Measurements from ENCODE around the gene RHBDF2. TPM values are rescaled to one million over a fixed set of nuclear protein-coding genes. Genes with fewer than 3 reads are reported as not detected.

RHBDF2 gene
- total RNA-seq, 5 donors from 2014 or later (not counting 1 experiment from before 2014, with no cell fraction given): 35.2 to 99.0 (median 74.0) TPM

DNA sequence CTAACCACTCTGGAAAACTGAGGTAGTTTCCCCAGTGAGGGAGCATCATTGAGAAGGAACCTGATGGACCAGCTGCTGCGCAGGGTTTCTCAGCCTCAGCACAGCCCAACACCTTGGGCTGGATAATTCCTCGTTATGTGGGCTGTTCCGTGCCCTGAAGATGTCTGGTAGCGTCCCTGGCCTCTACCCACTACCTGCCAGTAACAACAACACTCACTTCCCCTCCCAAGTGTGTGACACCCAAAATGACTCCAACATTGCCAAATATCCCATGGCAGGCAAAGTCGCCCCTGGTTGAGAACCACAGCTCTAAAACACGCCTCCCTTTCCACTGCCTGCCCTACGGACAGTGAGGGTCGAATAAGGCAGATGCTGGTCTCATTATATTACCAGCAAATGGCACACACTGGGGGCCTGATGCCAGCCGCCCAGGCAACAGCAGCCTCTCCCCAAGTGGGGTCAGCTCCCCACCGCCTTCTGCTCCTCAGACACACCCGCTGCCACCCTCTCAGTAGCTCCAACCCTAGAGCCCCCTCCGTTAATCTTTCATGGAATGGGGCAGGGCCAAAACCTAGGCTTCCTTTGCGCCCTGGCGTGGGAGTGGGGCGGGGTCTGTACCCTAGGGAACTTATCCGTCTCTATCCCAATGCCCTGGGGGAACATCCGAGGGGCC lies 1.0 kb downstream of the RHBDF2 start:
- peak overlapping the region; percentile 69 to 79 for H3K4me3 ChIP-seq (ENCODE audit: control insufficient read depth in 1 of 2, extremely low read depth in 1 of 2, low read length in 1 of 2)
- H3K9me3 Mint-ChIP-seq: no peaks in the 10 kb centered on the region
- ATAC-seq (replicated peaks in 1 of 4) (no peak), DNase-seq (no peak)
- peak overlapping the region; percentile 79 to 83 for H3K27ac Mint-ChIP-seq
- no peaks in the 10 kb centered on the region for H3K27me3 ChIP-seq (replicated peaks in 1 of 2; ENCODE audit: control insufficient read depth in 2 of 2, extremely low read depth in 1 of 2, insufficient read depth in 2 of 2, low read length in 1 of 2)
- H3K36me3 Mint-ChIP-seq: no peaks in the 10 kb centered on the region
- ChIA-PET POLR2A (interaction anchor here in 1 of 2 donors (0.6 kb wide), 3 partner anchors 50 to 395 kb away, joined by 3 to 4 read pairs (median 3); no protein-coding TSS in a partner anchor), CTCF (no interaction called here)
- peaks cover 39 to 63% (median 53%) of the 10 kb centered on the region in 3 donors for H3K4me1 Mint-ChIP-seq
- H3K36me3 ChIP-seq (ENCODE audit: control insufficient read depth in 2 of 2, extremely low read depth in 1 of 2, insufficient read depth in 1 of 2, low read length in 1 of 2): peaks cover 3 to 5% of the 10 kb centered on the region in 2 donors
- 52% methylated on average over 11 of the region's 17 CpGs for WGBS (ENCODE audit: insufficient coverage)
- no peaks in the 10 kb centered on the region for H3K27me3 Mint-ChIP-seq
- peaks cover 3 to 59% of the 10 kb centered on the region in 2 experiments for H3K4me1 ChIP-seq (ENCODE audit: control insufficient read depth in 1 of 2, extremely low read depth in 1 of 2, insufficient read depth in 2 of 2, low read length in 2 of 2)
- H3K4me3 Mint-ChIP-seq: peak overlapping the region; percentile 82 to 90 (median 83)
- H3K9me3 ChIP-seq: no peaks in the 10 kb centered on the region
- H3K27ac ChIP-seq (ENCODE audit: low read length): peak overlapping the region; percentile 31

DNA sequence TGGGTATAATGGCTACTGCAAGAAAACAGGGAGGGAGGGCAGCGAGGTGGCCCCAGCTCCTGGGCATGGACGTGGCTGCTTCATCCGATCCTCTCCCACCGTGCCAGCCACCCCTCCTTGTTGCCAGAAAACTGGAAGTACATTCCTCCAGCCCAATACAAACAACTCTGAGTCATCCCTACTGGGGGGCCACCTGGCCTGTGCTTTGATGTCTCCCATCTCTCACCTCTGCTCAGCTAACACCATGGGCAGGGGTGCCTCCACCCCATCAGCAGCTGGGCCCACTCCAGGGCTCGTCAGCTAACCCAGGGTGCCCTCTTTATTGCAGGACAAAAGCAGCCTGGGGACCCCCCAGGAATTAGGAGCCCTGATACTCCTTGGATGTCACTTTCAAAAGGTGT lies 2.0 kb downstream of the RHBDF2 start:
- Histone ChIP-seq H3K27ac (ENCODE audit: low read length) (peak overlapping the region; percentile 40), H3K36me3 (ENCODE audit: control insufficient read depth in 2 of 2, extremely low read depth in 1 of 2, insufficient read depth in 1 of 2, low read length in 1 of 2) (peaks cover 5 to 7% of the 10 kb centered on the region in 2 donors), H3K4me3 (ENCODE audit: control insufficient read depth in 1 of 2, extremely low read depth in 1 of 2, low read length in 1 of 2) (peak overlapping the region in 1 of 2 donors; percentile 79), H3K27me3 (replicated peaks in 1 of 2; ENCODE audit: control insufficient read depth in 2 of 2, extremely low read depth in 1 of 2, insufficient read depth in 2 of 2, low read length in 1 of 2) (no peaks in the 10 kb centered on the region), H3K9me3 (no peaks in the 10 kb centered on the region), H3K4me1 (ENCODE audit: control insufficient read depth in 1 of 2, extremely low read depth in 1 of 2, insufficient read depth in 2 of 2, low read length in 2 of 2) (peaks cover 3 to 68% of the 10 kb centered on the region in 2 experiments)
- H3K4me3 Mint-ChIP-seq: peak overlapping the region; percentile 52 to 90 (median 82)
- no peaks in the 10 kb centered on the region for H3K36me3 Mint-ChIP-seq
- H3K9me3 Mint-ChIP-seq: no peaks in the 10 kb centered on the region
- H3K27me3 Mint-ChIP-seq: no peaks in the 10 kb centered on the region
- peak overlapping the region; percentile 73 to 74 for H3K27ac Mint-ChIP-seq
- DNase-seq (no peak), ATAC-seq (replicated peaks in 1 of 4) (no peak)
- WGBS (ENCODE audit: insufficient coverage): 83% methylated on average over 1 of the region's 5 CpGs
- H3K4me1 Mint-ChIP-seq: peaks cover 39 to 70% (median 53%) of the 10 kb centered on the region in 3 donors
- CTCF ChIA-PET: interaction anchor here in 1 of 2 donors (0.6 to 0.8 kb wide), 2 partner anchors 46 to 101 kb away, joined by 3 read pairs; no protein-coding TSS in a partner anchor
- POLR2A ChIA-PET: interaction anchor here in 1 of 2 donors (0.8 kb wide), 1 partner anchor 89 kb away, joined by 4 read pairs; no protein-coding TSS in a partner anchor

GRCh38 chr17:76498876-76499251 lies 2.4 kb downstream of the RHBDF2 start:
- peak overlapping the region; percentile 73 to 74 for H3K27ac Mint-ChIP-seq
- H3K36me3 ChIP-seq (ENCODE audit: control insufficient read depth in 2 of 2, extremely low read depth in 1 of 2, insufficient read depth in 1 of 2, low read length in 1 of 2): peaks cover 5 to 7% of the 10 kb centered on the region in 2 donors
- H3K4me3 ChIP-seq (ENCODE audit: control insufficient read depth in 1 of 2, extremely low read depth in 1 of 2, low read length in 1 of 2): peak overlapping the region in 1 of 2 donors; percentile 79
- DNase-seq (no peak), ATAC-seq (replicated peaks in 1 of 4) (no peak)
- H3K27me3 ChIP-seq (replicated peaks in 1 of 2; ENCODE audit: control insufficient read depth in 2 of 2, extremely low read depth in 1 of 2, insufficient read depth in 2 of 2, low read length in 1 of 2): no peaks in the 10 kb centered on the region
- peaks cover 3 to 73% of the 10 kb centered on the region in 2 experiments for H3K4me1 ChIP-seq (ENCODE audit: control insufficient read depth in 1 of 2, extremely low read depth in 1 of 2, insufficient read depth in 2 of 2, low read length in 2 of 2)
- H3K9me3 Mint-ChIP-seq: no peaks in the 10 kb centered on the region
- POLR2A ChIA-PET: no interaction called here
- H3K4me1 Mint-ChIP-seq: peaks cover 42 to 74% (median 55%) of the 10 kb centered on the region in 3 donors
- H3K36me3 Mint-ChIP-seq: no peaks in the 10 kb centered on the region
- WGBS (ENCODE audit: insufficient coverage): 20% methylated on average over 1 of the region's 4 CpGs
- CTCF ChIA-PET: interaction anchor here in 1 of 2 donors (0.6 to 0.8 kb wide), 2 partner anchors 45 to 100 kb away, joined by 3 read pairs; no protein-coding TSS in a partner anchor
- no peaks in the 10 kb centered on the region for H3K9me3 ChIP-seq
- no peaks in the 10 kb centered on the region for H3K27me3 Mint-ChIP-seq
- H3K27ac ChIP-seq (ENCODE audit: low read length): peak overlapping the region; percentile 40
- H3K4me3 Mint-ChIP-seq: peak overlapping the region; percentile 34 to 90 (median 82)

GRCh38 chr17:76497979-76498875 lies 3.0 kb downstream of the RHBDF2 start:
- H3K27me3 Mint-ChIP-seq: no peaks in the 10 kb centered on the region
- CTCF ChIA-PET: interaction anchor here (0.6 to 1.0 kb wide), 3 partner anchors 32 to 100 kb away, joined by 3 read pairs; no protein-coding TSS in a partner anchor
- 87% methylated on average over 16 of the region's 31 CpGs for WGBS (ENCODE audit: insufficient coverage)
- H3K27ac ChIP-seq (ENCODE audit: low read length): peak overlapping the region; percentile 40
- H3K9me3 ChIP-seq: no peaks in the 10 kb centered on the region
- DNase-seq (no peak), ATAC-seq (replicated peaks in 1 of 4) (no peak)
- H3K27ac Mint-ChIP-seq: peak overlapping the region; percentile 73 to 74
- H3K36me3 Mint-ChIP-seq: no peaks in the 10 kb centered on the region
- peaks cover 5 to 7% of the 10 kb centered on the region in 2 donors for H3K36me3 ChIP-seq (ENCODE audit: control insufficient read depth in 2 of 2, extremely low read depth in 1 of 2, insufficient read depth in 1 of 2, low read length in 1 of 2)
- H3K4me1 ChIP-seq (ENCODE audit: control insufficient read depth in 1 of 2, extremely low read depth in 1 of 2, insufficient read depth in 2 of 2, low read length in 2 of 2): peaks cover 7 to 79% of the 10 kb centered on the region in 2 experiments
- no peak overlapping the region for H3K4me3 ChIP-seq (ENCODE audit: control insufficient read depth in 1 of 2, extremely low read depth in 1 of 2, low read length in 1 of 2)
- POLR2A ChIA-PET: no interaction called here
- peaks cover 48 to 81% (median 61%) of the 10 kb centered on the region in 3 donors for H3K4me1 Mint-ChIP-seq
- H3K4me3 Mint-ChIP-seq: peak overlapping the region; percentile 34 to 90 (median 82)
- no peaks in the 10 kb centered on the region for H3K9me3 Mint-ChIP-seq
- no peaks in the 10 kb centered on the region for H3K27me3 ChIP-seq (replicated peaks in 1 of 2; ENCODE audit: control insufficient read depth in 2 of 2, extremely low read depth in 1 of 2, insufficient read depth in 2 of 2, low read length in 1 of 2)

- DNase-seq (no peak), ATAC-seq (replicated peaks in 1 of 4) (no peak)
- Histone ChIP-seq H3K36me3 (ENCODE audit: control insufficient read depth in 2 of 2, extremely low read depth in 1 of 2, insufficient read depth in 1 of 2, low read length in 1 of 2) (peaks cover 5 to 7% of the 10 kb centered on the region in 2 donors), H3K27ac (ENCODE audit: low read length) (no peak overlapping the region), H3K27me3 (replicated peaks in 1 of 2; ENCODE audit: control insufficient read depth in 2 of 2, extremely low read depth in 1 of 2, insufficient read depth in 2 of 2, low read length in 1 of 2) (no peaks in the 10 kb centered on the region), H3K9me3 (no peaks in the 10 kb centered on the region), H3K4me1 (ENCODE audit: control insufficient read depth in 1 of 2, extremely low read depth in 1 of 2, insufficient read depth in 2 of 2, low read length in 2 of 2) (peaks cover 7 to 85% of the 10 kb centered on the region in 2 experiments), H3K4me3 (ENCODE audit: control insufficient read depth in 1 of 2, extremely low read depth in 1 of 2, low read length in 1 of 2) (no peak overlapping the region)
- ChIA-PET POLR2A (no interaction called here), CTCF (interaction anchor here in 1 of 2 donors (1.0 kb wide), 1 partner anchor 31 kb away, joined by 3 read pairs; no protein-coding TSS in a partner anchor)
- Mint-ChIP-seq H3K36me3 (no peaks in the 10 kb centered on the region), H3K27ac (peak overlapping the region in 1 of 2 donors; percentile 48), H3K4me1 (peaks cover 54 to 84% (median 64%) of the 10 kb centered on the region in 3 donors), H3K27me3 (no peaks in the 10 kb centered on the region), H3K9me3 (no peaks in the 10 kb centered on the region), H3K4me3 (peak overlapping the region in 1 of 3 donors; percentile 28)
- 100% methylated on average over 1 of the region's 2 CpGs for whole genome bisulfite sequencing (ENCODE audit: insufficient coverage)
These were observed 3.6 kb downstream of the RHBDF2 start for GRCh38 chr17:76497699-76497978.

- no peak for ATAC-seq (replicated peaks in 1 of 4)
- Mint-ChIP-seq H3K4me1 (peaks cover 60 to 87% (median 68%) of the 10 kb centered on the region in 3 donors), H3K9me3 (no peaks in the 10 kb centered on the region), H3K36me3 (no peaks in the 10 kb centered on the region), H3K27me3 (no peaks in the 10 kb centered on the region), H3K27ac (peak overlapping the region in 1 of 2 donors; percentile 36), H3K4me3 (no peak overlapping the region)
- ChIA-PET CTCF (no interaction called here), POLR2A (no interaction called here)
- Histone ChIP-seq H3K9me3 (no peaks in the 10 kb centered on the region), H3K4me1 (ENCODE audit: control insufficient read depth in 1 of 2, extremely low read depth in 1 of 2, insufficient read depth in 2 of 2, low read length in 2 of 2) (peaks cover 13 to 87% of the 10 kb centered on the region in 2 experiments), H3K36me3 (ENCODE audit: control insufficient read depth in 2 of 2, extremely low read depth in 1 of 2, insufficient read depth in 1 of 2, low read length in 1 of 2) (peaks cover 5 to 7% of the 10 kb centered on the region in 2 donors), H3K4me3 (ENCODE audit: control insufficient read depth in 1 of 2, extremely low read depth in 1 of 2, low read length in 1 of 2) (no peak overlapping the region), H3K27ac (ENCODE audit: low read length) (no peak overlapping the region), H3K27me3 (replicated peaks in 1 of 2; ENCODE audit: control insufficient read depth in 2 of 2, extremely low read depth in 1 of 2, insufficient read depth in 2 of 2, low read length in 1 of 2) (no peaks in the 10 kb centered on the region)
- DNase-seq: no peak
- 100% methylated on average over 2 of the region's 6 CpGs for WGBS (ENCODE audit: insufficient coverage)
These were observed 4.8 kb downstream of the RHBDF2 start for GRCh38 chr17:76496464-76496863.

Measured in T-cell (primary cell).